ENCODE measurements around the gene CMAS.
"Not testable (repeated sequence)": the region's sequence is repeated elsewhere in the genome, so short reads cannot be mapped to it uniquely, and the experiment has no call there.

The CMAS gene

DNA sequence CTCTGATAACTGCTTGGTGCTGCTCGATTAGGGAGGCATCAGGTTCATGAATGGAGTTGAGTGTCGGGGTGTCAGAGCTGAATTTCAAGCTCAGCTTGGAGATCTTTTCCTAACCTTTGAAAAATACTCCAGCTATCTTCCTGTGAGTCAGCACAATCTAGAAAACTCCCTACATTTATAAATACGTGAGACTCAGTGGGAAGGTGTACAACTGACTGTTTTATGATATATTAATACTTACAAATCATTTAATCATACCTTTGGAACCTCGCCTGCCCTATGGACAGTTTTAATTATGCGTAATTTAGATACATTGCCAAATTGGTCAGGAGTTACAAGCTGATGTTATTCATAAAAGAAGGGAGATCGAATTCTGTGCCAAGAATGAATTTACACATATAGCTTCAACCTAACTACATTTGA lies 961 bp downstream of the CMAS start:
- no peak for DNase-seq (ENCODE audit: low read depth in 1 of 2, low spot score in 1 of 2)

DNA sequence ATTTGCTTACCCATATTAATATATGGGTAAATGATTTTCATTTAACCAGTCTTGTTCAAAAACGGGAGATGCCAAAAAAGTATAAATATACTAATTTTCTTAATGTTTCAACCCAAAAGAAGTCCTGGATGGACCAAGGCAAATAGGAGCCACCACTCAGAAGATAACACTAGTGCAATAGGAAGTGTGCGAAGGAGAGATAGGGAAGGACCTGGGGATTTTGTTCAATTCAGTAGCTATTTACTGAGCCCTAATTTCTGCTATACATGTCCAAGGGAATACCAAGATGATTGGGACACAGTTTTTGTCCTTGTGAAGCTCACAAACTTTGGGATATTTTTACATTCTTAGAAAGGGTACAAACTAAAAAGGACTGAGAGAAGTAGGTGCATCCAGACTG lies 1.5 kb downstream of the CMAS start:
- no peak for DNase-seq (ENCODE audit: low read depth in 1 of 2, low spot score in 1 of 2)

DNA sequence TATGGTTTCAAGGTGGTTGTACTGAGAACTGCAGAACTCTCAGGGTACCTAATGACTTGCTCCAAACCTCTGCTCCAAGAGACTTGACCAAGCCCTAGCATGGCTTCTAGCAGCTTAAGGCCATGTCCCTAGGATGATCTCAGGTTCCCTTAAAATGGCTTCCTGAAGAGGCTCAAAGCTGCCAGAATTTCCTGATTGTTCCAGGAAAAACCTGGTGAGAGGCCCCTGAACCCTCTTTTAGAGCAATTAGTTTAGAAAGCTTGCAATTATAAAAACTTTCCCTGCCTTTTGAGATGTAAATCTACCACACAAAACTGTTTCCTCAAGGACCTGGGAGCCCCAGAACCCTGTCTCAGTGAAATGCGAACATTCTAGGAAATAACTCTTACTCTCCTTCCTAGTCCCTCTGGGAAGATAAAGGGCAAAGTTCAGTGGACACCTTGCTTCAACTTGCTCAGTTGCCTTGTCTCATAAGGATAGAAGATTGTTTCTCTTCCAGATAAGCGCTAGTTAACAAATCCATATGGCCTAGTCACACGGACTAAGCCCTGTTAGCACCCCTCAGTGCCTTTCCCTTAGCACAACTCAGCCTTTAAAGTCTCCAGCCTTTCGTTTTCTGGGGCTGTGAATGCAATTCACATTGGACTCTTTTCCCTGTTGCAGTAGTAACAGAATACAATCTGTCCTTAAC lies 2.5 kb downstream of the CMAS start:
- no peak for DNase-seq (ENCODE audit: low read depth in 1 of 2, low spot score in 1 of 2)

DNA sequence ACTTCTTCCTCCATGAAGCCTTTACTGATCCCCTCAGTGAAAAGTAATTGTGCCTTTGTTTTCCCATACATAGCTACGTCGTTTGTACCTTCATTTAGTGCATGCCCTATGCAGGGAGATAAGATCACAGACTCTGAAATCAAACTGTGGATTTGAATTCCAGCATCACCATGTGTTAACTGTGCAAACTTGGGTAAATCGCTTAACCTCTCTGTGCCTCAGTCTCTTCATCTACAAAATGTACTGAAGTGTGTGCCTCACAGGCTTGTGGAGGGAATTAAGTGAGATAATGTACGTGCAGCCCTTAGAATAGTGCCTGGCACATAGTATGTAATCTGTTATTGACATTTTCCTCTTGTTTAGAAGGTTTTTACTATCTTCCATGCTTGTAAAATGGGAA lies 4.1 kb downstream of the CMAS start:
- no peak for DNase-seq (ENCODE audit: low read depth in 1 of 2, low spot score in 1 of 2)

DNA sequence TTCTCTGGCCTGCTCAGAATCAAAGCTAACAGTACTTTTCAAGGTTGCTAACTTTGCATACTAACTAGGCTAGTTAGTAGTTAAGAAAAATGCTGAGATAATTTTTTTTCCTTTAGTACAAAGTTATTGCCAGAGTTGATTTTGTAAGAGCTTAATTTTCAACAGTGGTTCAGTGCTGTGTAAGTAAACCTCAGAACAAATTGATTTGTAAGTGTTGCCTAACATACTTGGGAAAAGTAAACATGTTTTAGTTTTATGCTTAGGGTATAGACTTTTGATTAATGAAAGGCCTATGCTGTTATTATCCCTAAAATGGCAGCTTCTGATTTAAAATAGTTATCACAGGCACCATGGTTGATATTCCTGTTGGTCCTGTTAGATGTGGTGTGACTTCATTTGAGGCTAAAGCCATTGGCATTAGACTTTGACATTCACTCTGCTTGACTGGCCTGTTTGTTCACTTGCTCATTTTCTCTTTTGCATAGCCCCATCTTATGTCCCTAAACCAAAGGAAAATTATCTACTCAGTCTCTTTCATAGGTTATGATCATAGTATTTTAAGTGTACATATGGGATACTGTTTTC lies 5.2 kb downstream of the CMAS start:
- DNase-seq (ENCODE audit: low read depth in 1 of 2, low spot score in 1 of 2), result no peak

DNA sequence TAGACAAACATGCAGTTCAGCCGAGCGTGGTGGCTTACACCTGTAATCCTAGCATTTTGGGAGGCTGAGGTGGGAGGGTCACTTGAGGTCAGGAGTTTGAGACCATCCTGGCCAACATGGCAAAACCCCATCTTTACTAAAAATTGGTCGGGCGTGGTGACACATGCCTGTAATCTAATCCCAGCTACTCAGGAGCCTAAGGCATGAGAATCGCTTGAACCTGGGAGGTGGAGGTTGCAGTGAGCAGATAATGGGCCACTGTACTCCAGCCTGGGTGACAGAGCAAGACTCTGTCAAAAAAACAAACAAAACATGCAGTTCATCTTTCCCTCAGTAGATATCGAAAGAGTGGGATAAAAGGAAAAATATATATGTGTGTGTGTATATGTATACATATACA lies 7.0 kb downstream of the CMAS start:
- DNase-seq (ENCODE audit: low read depth in 1 of 2, low spot score in 1 of 2), result not testable (repeated sequence)

DNA sequence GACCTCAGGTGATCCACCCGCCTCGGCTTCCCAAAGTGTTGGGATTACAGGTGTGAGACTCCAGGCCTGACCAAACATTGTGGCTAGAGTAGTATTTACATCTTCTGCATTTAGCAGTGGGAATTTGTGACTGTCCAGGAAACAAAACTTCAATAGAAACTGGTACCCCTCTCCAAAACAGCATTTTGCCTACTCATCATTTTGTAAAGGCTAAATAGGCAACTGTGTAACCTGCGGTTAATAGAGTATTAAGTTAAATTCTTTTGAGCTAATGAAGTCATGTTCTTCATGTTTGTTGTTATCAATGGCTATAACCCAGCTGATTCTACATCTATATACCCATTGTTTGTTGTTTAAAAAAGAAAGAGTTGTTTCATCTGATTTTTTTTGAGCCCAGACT lies 8.1 kb downstream of the CMAS start:
- DNase-seq (ENCODE audit: low read depth in 1 of 2, low spot score in 1 of 2), result no peak

DNA sequence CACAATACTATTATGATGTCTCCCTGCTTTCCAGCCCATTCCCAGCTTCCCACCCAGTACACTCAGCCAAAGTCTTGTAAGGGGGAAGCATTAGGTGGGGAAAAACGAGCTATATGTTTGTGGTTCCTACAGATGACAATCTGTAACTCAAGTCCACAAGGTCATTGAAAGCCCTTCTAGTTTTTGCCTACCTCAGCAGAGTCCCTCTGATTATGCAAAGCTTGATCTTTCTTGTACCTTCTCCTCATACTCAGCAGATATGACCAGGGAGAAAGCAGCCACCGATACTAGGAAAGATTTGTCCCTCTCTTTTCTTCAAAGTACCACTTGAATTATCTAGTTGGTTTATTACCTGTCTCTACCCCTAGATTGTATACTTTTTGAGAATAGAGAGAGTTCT lies 10.6 kb downstream of the CMAS start:
- no peak for DNase-seq (ENCODE audit: low read depth in 1 of 2, low spot score in 1 of 2)

DNA sequence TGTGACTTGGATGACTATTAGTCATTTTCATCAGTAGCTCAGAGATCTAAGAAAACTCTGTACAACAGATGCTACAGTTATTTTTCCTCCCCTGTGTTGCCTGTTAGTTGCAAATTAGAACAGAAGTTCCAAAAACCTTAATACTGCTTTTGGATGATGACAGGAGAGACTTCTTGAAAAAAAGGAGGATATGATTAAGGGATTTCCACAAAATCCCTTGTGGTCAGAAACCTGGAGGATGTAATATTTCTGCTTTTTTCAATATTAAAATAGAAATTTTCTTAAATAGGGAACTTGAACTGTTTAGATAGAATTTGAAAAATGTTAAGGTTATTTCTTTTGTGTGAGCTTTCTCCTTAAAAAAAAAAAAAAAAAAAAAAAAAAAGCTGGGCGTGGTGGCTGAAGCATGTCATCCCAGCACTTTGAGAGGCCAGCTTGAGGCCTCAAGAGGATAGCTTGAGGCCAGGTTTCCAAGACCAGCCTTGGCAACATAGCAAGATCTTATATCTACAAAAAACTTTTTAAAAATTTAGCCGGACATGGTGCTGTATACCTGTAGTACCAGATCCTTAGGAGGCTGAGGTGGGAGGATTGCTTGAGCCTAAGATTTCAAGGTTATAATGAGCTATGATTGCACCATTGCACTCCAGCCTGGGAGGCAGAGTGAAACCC lies 14.1 kb downstream of the CMAS start:
- DNase-seq (ENCODE audit: low read depth in 1 of 2, low spot score in 1 of 2), result no peak

DNA sequence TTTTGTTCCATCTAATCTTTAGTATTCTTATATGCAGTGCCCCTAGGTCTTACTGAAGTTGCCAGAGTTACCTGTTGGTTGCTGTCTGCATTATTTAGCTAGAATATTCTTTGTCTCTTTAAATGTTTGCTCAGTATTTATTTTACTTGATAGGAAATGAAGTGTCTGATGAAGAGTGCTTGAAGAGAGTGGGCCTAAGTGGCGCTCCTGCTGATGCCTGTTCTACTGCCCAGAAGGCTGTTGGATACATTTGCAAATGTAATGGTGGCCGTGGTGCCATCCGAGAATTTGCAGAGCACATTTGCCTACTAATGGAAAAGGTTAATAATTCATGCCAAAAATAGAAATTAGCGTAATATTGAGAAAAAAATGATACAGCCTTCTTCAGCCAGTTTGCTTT lies 18.9 kb downstream of the CMAS start:
- no peak for DNase-seq (ENCODE audit: low read depth in 1 of 2, low spot score in 1 of 2)

DNA sequence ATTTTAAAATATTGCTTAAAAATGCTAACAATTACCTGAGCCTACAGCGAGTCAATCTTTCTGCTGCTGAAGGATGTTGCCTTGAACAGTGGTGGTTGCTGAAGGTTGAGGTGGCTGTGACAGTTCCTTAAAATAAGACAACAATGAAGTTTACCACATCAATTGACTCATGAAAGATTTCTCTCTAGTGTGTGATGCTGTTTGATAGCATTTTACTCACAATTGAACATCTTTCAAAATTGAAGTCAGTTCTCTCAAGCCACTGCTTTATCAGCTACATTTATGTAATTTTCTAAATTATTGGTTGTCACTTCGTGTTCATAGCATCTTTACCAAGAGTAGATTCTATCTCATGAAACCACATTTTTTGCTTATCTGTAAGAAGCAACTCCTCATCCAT lies 20.3 kb downstream of the CMAS start:
- DNase-seq (ENCODE audit: low read depth in 1 of 2, low spot score in 1 of 2), result no peak

DNA sequence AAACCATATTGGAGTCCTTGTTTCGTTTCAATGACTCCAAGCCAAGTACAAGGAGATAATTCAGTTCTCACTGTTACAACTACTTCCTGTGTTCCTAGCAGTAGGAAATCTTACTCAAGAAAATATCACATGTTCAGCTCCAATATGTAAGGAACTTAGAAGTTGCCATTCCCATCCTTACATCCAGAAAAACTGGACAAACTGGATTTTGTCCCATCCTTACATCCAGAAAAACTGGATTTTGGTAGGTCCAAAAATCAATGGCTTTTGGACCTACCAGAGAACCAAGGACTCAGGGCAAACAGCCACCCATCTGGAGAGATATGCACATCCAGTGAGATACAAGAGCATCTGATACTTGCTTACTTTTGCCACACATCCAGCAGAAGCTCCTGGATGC lies 23.8 kb downstream of the CMAS start:
- DNase-seq (ENCODE audit: low read depth in 1 of 2, low spot score in 1 of 2), result no peak

DNA sequence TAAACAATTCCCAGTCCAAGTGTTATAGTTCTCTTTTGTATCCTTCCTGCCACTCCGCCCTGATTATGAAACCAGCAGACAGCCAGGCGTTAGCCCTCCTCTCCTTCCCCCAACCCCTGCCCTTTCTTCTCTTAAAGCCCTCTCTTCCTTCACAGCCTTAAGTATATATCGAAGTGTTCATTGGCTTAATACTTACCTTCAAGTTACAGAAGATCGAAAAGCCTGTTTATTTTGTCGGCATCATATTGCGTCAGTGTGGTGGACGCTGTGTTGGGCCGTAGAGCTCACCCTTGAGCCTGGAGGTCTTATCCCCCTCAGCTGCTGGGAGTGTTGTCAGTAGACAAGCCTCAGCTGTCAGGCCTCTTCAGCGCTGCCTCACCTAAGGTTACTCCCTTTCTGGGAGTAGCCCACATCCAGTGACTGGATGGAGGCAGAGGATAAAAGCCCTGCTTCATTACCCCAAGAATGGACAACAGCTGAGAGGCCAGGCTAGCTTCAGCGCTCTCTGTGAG lies 36.2 kb downstream of the CMAS start:
- no peak for DNase-seq (ENCODE audit: low read depth in 1 of 2, low spot score in 1 of 2)

DNA sequence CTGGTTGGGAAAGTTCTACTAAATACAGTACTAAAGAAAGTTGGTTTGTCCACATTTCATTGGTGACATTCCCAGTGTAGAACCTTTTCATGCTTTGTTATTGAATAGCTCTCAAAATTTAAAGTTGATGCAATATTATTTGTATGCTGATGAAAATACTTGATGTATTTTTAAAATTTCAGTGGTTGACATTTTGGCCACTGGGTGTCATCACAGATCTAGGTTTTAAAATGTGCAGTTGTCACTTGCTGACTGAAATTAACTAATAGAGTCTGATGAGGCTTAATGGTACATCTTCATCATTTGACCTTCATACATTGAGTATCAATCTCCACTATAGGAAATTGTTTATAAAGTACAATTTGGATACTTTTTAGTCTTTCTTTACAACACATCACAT lies 37.1 kb downstream of the CMAS start:
- DNase-seq (ENCODE audit: low read depth in 1 of 2, low spot score in 1 of 2), result peak in 1 of 2 donors; percentile 13

DNA sequence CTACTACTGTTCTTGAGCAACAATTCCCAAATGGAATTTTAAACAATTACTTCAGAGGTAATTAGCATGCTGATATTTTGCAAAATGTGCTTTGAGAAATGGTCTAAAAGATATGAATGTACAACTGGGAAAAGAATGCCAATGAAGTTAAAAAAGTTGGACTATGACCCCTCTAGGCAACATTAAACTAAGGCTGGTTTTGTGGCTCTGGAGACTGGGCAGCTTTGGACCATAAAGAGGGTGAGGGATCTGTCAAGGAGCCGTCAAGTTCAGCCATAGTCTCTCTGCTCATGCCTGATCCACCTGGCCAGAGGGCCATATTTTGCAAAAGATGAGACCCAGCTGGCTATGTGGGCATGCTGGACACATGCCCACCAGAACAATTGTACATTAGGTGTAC lies 38.8 kb downstream of the CMAS start:
- DNase-seq (ENCODE audit: low read depth in 1 of 2, low spot score in 1 of 2), result no peak

DNA sequence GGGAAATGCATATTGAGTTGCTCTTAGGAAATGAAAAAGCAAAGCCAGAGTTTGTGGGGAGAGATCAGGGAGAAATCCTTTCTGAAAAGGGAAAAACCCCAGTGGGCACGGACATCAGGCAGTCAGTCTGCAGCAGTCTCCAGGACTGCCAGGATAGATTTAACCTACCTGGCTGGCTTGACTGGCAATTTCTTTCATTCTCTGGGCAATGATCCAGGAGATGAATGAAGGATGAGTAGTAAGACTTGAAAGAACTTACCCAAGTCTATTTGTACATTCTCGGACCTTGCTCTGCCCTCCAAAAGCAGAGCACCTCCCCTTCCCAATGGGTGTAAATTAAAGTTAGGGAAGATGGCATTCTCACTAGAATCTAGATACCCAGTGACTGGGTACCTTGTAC lies 42.9 kb downstream of the CMAS start:
- DNase-seq (ENCODE audit: low read depth in 1 of 2, low spot score in 1 of 2), result no peak

DNA sequence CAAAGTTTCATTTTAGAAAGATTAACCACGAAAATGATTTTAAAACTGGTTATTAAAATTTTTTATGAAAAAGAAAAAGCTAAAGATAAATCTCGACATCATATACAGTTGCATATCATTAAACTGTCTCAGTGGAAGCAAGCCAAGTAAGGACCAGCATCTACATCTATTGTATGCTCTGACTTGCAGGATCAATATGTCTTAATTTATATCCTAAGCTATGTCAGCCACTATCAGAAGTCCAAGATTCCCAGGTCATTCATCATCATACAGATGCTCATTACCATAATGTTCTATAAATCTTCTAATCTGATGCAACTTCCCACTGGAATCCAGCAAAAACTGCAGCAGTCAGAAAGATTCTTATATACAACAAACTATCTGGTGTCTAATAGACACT lies 43.5 kb downstream of the CMAS start:
- no peak for DNase-seq (ENCODE audit: low read depth in 1 of 2, low spot score in 1 of 2)

DNA sequence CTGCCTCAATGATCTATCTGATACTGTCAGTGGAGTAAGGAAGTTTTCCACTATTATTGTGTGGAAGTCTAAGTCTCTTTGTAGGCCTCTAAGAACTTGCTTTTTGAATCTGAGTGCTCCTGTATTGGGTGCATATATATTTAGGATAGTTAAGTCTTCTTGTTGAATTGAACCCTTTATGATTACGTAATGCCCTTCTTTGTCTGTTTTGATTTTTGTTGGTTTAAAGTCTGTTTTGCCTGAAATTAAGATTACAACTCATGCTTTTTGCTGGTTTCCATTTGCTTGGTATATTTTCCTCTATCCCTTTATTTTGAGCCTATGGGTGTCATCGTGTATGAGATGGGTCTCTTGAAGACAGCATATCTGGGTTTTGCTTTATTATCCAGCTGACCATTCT lies 53.0 kb downstream of the CMAS start:
- not testable (repeated sequence) for DNase-seq (ENCODE audit: low read depth in 1 of 2, low spot score in 1 of 2)

DNA sequence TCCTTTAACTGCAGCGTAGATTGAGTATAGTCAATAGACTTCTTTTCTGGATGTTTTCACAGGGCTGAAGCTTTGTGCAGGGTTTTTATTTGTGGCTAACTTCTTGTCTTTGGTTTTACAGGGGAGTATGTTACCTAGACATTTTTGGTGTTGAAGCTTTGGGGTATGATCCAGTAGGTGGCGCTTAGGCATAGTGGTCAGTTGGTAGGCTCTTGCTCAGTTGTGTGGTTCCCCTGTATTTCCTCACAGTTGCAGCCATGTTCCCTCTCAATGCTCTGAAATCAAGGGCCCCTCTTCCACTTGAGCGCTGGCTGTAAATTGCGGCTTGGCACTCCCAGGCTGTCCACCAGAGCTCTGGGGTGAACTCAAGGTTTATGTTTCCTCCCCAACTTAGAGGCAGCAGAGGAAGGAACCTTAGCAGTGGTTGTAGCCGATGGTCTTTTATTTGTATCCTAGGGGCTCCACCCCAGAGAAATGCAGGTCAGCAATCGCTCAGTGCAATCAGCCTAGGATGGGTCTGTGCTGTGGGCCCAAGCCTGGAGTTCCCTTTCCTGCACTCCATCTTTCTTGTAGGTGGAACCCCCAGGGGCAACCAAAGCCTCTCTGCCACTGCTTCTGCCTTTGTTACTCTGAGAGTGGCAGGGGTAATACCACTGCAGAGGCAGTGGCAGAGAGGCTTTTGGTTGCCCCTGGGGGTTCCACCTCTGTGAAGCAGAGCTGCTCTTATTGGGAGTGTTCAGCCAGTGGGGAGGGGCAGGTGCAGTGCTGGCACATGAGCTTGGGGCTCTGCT lies 55.1 kb downstream of the CMAS start:
- peak in 1 of 2 donors; percentile 27 for DNase-seq (ENCODE audit: low read depth in 1 of 2, low spot score in 1 of 2)

DNA sequence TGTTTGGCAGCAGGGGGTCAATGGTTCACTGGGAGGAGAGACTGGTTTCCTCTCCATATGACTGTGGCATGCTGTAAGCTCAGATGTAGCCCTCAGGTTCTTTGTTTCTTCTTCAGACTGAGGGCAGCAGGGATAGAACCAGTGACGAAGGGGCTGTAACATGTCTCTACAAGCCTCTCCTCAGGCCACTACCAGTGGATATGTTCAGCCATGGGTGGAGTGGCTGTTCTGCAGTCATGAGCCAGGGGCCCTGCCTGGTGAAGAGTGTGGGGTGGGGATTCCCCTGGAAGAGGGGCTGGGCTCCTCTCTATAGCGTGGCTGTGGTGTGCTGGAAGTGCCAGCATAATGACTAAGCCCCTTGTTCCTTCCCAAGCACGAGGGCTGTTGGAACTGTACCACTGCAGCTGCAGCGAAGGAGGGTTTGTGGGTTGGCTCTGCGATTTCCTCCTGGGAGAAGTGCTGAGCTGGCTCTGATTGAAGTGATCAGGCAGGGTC lies 55.8 kb downstream of the CMAS start:
- DNase-seq (ENCODE audit: low read depth in 1 of 2, low spot score in 1 of 2), result no peak

DNA sequence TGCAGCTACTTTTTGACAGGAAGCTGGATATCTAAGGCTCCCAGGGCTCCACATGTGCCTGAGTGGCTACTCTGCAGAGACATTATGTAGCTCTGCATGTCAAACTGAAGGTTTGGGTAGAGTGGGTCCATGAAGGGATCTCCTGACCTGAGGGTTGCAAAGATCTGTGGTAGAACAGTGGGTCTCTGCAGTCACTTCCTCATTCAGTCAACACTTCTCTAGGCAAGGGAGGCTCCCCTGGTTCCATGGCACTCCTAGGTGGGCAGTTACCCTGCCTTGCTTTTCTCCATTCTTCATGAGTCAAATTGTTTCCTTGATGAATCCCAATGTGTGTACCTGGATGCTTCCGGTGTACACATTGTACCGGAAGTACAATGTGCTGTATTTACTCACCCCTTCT lies 57.4 kb downstream of the CMAS start:
- no peak for DNase-seq (ENCODE audit: low read depth in 1 of 2, low spot score in 1 of 2)

DNA sequence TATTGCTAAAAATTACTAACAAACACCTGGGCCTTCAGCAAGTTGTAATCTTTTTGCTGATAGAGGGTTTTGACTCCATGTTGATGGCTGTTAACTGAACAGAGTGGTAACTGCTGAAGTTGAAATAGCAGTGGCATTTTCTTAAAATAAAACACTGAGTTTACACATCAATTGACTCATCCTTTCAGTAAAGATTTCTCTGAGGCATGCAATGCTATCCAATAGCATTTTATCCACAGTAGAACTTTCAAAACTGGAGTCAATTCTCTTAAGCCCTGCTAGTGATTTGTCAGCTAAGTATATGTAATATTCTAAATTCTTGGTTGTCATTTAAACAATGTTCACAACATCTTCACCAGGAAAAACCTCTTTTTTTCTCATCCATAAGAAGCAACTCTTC lies 59.5 kb downstream of the CMAS start:
- no peak for DNase-seq (ENCODE audit: low read depth in 1 of 2, low spot score in 1 of 2)
